T-helper 2 cell treated with Interferon-gamma antibody and Interleukin-4, amounts not matched to agents 5 μg/mL and 100 μg/mL, for 36 hours (primary cell): ENCODE measurements around the gene GRPR.
"Not testable (repeated sequence)": the region's sequence is repeated elsewhere in the genome, so short reads cannot be mapped to it uniquely, and the experiment has no call there.

Experiments
- DNase-seq: peaks from one replicate; pipeline ENCODE4 v3.0.0; 2021; ENCODE audit warnings: low spot score
- H3K27ac Mint-ChIP-seq: one replicate; pipeline ENCODE4 v1.8.0; 2021; ENCODE audit warnings: mild to moderate bottlenecking, mixed read lengths
- H3K27me3 Mint-ChIP-seq: one replicate; pipeline ENCODE4 v1.8.0; 2021; ENCODE audit warnings: low read depth, mixed read lengths
- H3K36me3 Mint-ChIP-seq: one replicate; pipeline ENCODE4 v1.8.0; 2021; ENCODE audit warnings: low read depth, mixed read lengths
- H3K4me1 Mint-ChIP-seq: one replicate; pipeline ENCODE4 v1.8.0; 2021; ENCODE audit warnings: low read depth, mixed read lengths
- H3K4me3 Mint-ChIP-seq: one replicate; pipeline ENCODE4 v1.8.0; 2022; ENCODE audit warnings: mild to moderate bottlenecking, moderate library complexity, mixed read lengths
- H3K9me3 Mint-ChIP-seq: one replicate; pipeline ENCODE4 v1.8.0; 2021; ENCODE audit warnings: mixed read lengths

GRPR gene

GRCh38 chrX:16144420-16144819 lies 21.1 kb downstream of the GRPR start:
- H3K27me3 Mint-ChIP-seq, result no peaks in the 10 kb centered on the region
- no peak overlapping the region for H3K4me3 Mint-ChIP-seq
- no peak for DNase-seq
- H3K4me1 Mint-ChIP-seq, result no peaks in the 10 kb centered on the region
- H3K9me3 Mint-ChIP-seq, result no peaks in the 10 kb centered on the region
- H3K27ac Mint-ChIP-seq, result no peak overlapping the region
- no peaks in the 10 kb centered on the region for H3K36me3 Mint-ChIP-seq

GRCh38 chrX:16145093-16145492 lies 21.7 kb downstream of the GRPR start:
- not testable (repeated sequence) for H3K27me3 Mint-ChIP-seq, H3K36me3 Mint-ChIP-seq, H3K4me3 Mint-ChIP-seq, H3K4me1 Mint-ChIP-seq, H3K9me3 Mint-ChIP-seq, DNase-seq, H3K27ac Mint-ChIP-seq

GRCh38 chrX:16145656-16146055 lies 22.3 kb downstream of the GRPR start:
- no peak for DNase-seq
- H3K4me1 Mint-ChIP-seq, result no peaks in the 10 kb centered on the region
- H3K27me3 Mint-ChIP-seq, result no peaks in the 10 kb centered on the region
- H3K9me3 Mint-ChIP-seq, result no peaks in the 10 kb centered on the region
- H3K4me3 Mint-ChIP-seq, result no peak overlapping the region
- no peaks in the 10 kb centered on the region for H3K36me3 Mint-ChIP-seq
- H3K27ac Mint-ChIP-seq, result no peak overlapping the region

GRCh38 chrX:16148896-16149295 lies 25.5 kb downstream of the GRPR start:
- Mint-ChIP-seq H3K27me3 (no peaks in the 10 kb centered on the region), H3K4me1 (no peaks in the 10 kb centered on the region), H3K36me3 (no peaks in the 10 kb centered on the region), H3K4me3 (no peak overlapping the region), H3K9me3 (no peaks in the 10 kb centered on the region), H3K27ac (no peak overlapping the region)
- DNase-seq, result no peak

GRCh38 chrX:16155581-16156096 lies 32.3 kb downstream of the GRPR start:
- no peak overlapping the region for H3K4me3 Mint-ChIP-seq
- H3K4me1 Mint-ChIP-seq, result no peaks in the 10 kb centered on the region
- H3K9me3 Mint-ChIP-seq, result no peaks in the 10 kb centered on the region
- H3K27ac Mint-ChIP-seq, result no peak overlapping the region
- DNase-seq, result no peak
- H3K27me3 Mint-ChIP-seq, result no peaks in the 10 kb centered on the region
- H3K36me3 Mint-ChIP-seq, result no peaks in the 10 kb centered on the region

GRCh38 chrX:16156692-16157331 lies 33.4 kb downstream of the GRPR start:
- Mint-ChIP-seq H3K36me3 (no peaks in the 10 kb centered on the region), H3K9me3 (no peaks in the 10 kb centered on the region), H3K4me3 (no peak overlapping the region), H3K27ac (no peak overlapping the region), H3K4me1 (no peaks in the 10 kb centered on the region), H3K27me3 (no peaks in the 10 kb centered on the region)
- no peak for DNase-seq

- no peak for DNase-seq
- Mint-ChIP-seq H3K36me3 (no peaks in the 10 kb centered on the region), H3K4me1 (no peaks in the 10 kb centered on the region), H3K27me3 (no peaks in the 10 kb centered on the region), H3K4me3 (no peak overlapping the region), H3K9me3 (no peaks in the 10 kb centered on the region), H3K27ac (no peak overlapping the region)
These were observed 37.4 kb downstream of the GRPR start for GRCh38 chrX:16160729-16161128.

GRCh38 chrX:16161173-16161572 lies 37.8 kb downstream of the GRPR start:
- not testable (repeated sequence) for DNase-seq, H3K9me3 Mint-ChIP-seq, H3K4me1 Mint-ChIP-seq, H3K4me3 Mint-ChIP-seq, H3K36me3 Mint-ChIP-seq, H3K27me3 Mint-ChIP-seq, H3K27ac Mint-ChIP-seq

GRCh38 chrX:16162391-16162790 lies 39.0 kb downstream of the GRPR start:
- Mint-ChIP-seq H3K9me3 (no peaks in the 10 kb centered on the region), H3K27me3 (no peaks in the 10 kb centered on the region), H3K4me3 (no peak overlapping the region), H3K4me1 (no peaks in the 10 kb centered on the region), H3K36me3 (no peaks in the 10 kb centered on the region), H3K27ac (no peak overlapping the region)
- DNase-seq, result no peak

GRCh38 chrX:16164748-16165147 lies 41.4 kb downstream of the GRPR start:
- H3K27me3 Mint-ChIP-seq, result no peaks in the 10 kb centered on the region
- DNase-seq, result no peak
- H3K9me3 Mint-ChIP-seq, result no peaks in the 10 kb centered on the region
- no peak overlapping the region for H3K27ac Mint-ChIP-seq
- no peaks in the 10 kb centered on the region for H3K4me1 Mint-ChIP-seq
- no peak overlapping the region for H3K4me3 Mint-ChIP-seq
- no peaks in the 10 kb centered on the region for H3K36me3 Mint-ChIP-seq

GRCh38 chrX:16167181-16167580 lies 43.8 kb downstream of the GRPR start, which contains the start of gene MAGEB17:
TSS of gene MAGEB17 (plus strand) at chrX:16167481. CDS start at chrX:16170383, 2,902 bp downstream.
- H3K4me1 Mint-ChIP-seq, result no peaks in the 10 kb centered on the region
- no peaks in the 10 kb centered on the region for H3K9me3 Mint-ChIP-seq
- no peaks in the 10 kb centered on the region for H3K36me3 Mint-ChIP-seq
- H3K27ac Mint-ChIP-seq, result no peak within 1 kb of the TSS
- DNase-seq, result no peak
- H3K27me3 Mint-ChIP-seq, result no peaks in the 10 kb centered on the region
- H3K4me3 Mint-ChIP-seq, result no peak within 1 kb of the TSS

- Mint-ChIP-seq H3K27ac (no peak overlapping the region), H3K36me3 (no peaks in the 10 kb centered on the region), H3K9me3 (no peaks in the 10 kb centered on the region), H3K27me3 (no peaks in the 10 kb centered on the region), H3K4me1 (no peaks in the 10 kb centered on the region), H3K4me3 (no peak overlapping the region)
- DNase-seq, result no peak
These were observed 47.7 kb downstream of the GRPR start for GRCh38 chrX:16171039-16171438.

GRCh38 chrX:16171944-16172343 lies 48.6 kb downstream of the GRPR start:
- DNase-seq, result no peak
- H3K4me3 Mint-ChIP-seq, result no peak overlapping the region
- no peaks in the 10 kb centered on the region for H3K36me3 Mint-ChIP-seq
- no peaks in the 10 kb centered on the region for H3K4me1 Mint-ChIP-seq
- H3K27ac Mint-ChIP-seq, result no peak overlapping the region
- H3K9me3 Mint-ChIP-seq, result no peaks in the 10 kb centered on the region
- peaks cover 1% of the 10 kb centered on the region for H3K27me3 Mint-ChIP-seq

GRCh38 chrX:16172391-16172790 lies 49.0 kb downstream of the GRPR start:
- no peaks in the 10 kb centered on the region for H3K9me3 Mint-ChIP-seq
- no peaks in the 10 kb centered on the region for H3K4me1 Mint-ChIP-seq
- H3K4me3 Mint-ChIP-seq, result no peak overlapping the region
- no peak for DNase-seq
- H3K27ac Mint-ChIP-seq, result no peak overlapping the region
- H3K36me3 Mint-ChIP-seq, result no peaks in the 10 kb centered on the region
- peaks cover 2% of the 10 kb centered on the region for H3K27me3 Mint-ChIP-seq
